Calu3 (cell line): ENCODE data around the gene NOSTRIN. TPM values are rescaled to one million over a fixed set of nuclear protein-coding genes. Genes with fewer than 3 reads are reported as not detected.

Experiments used
- BruUV-seq: library from RNA; stranded (reverse); fragments of 400-500 nt; replicated peaks from 2 replicates; lab custom pipeline; 2021; lab: Mats Ljungman, UMichigan
- CTCF ChIA-PET: fragments of 300-600 bp; sonication (Branson Sonifier 250); formaldehyde crosslinking; loops from one replicate; lab custom pipeline; 2022; ENCODE audit warnings: antibody characterized with exemption; lab: Charles Lee
- DNase-seq: peaks from one replicate; pipeline ENCODE4 v3.0.0; 2022
- H3K27ac Mint-ChIP-seq: one replicate; pipeline ENCODE4 v1.8.0; 2022; ENCODE audit warnings: mixed read lengths; ENCODE audit not compliant: unreplicated experiment
- H3K27me3 Mint-ChIP-seq: one replicate; pipeline ENCODE4 v1.8.0; 2022; ENCODE audit warnings: mixed read lengths; ENCODE audit not compliant: unreplicated experiment
- H3K36me3 Mint-ChIP-seq: one replicate; pipeline ENCODE4 v1.8.0; 2022; ENCODE audit warnings: mild to moderate bottlenecking, moderate library complexity, mixed read lengths; ENCODE audit not compliant: insufficient read depth, unreplicated experiment
- H3K4me1 Mint-ChIP-seq: one replicate; pipeline ENCODE4 v1.8.0; 2022; ENCODE audit warnings: mild to moderate bottlenecking, low read depth, mixed read lengths; ENCODE audit not compliant: unreplicated experiment
- H3K4me3 Mint-ChIP-seq: one replicate; pipeline ENCODE4 v1.8.0; 2022; ENCODE audit warnings: mild to moderate bottlenecking, low read depth, moderate library complexity, mixed read lengths; ENCODE audit not compliant: unreplicated experiment
- H3K9me3 Mint-ChIP-seq: one replicate; pipeline ENCODE4 v1.8.0; 2022; ENCODE audit warnings: low read depth, mixed read lengths; ENCODE audit not compliant: unreplicated experiment
- intact Hi-C: fragments of 100-400 bp; cut with micrococcal nuclease; formaldehyde crosslinking; loops from one replicate; pipeline ENCODE4 v1.10.0; 2022; ENCODE audit not compliant: unreplicated experiment
- total RNA-seq: library from RNA; stranded (reverse); gene quantifications from 2 replicates; pipeline ENCODE4 v1.2.3, GENCODE V29; 2022
- TF ChIP-seq, protein P1 (sequence below): fragments of 200-600 bp; IDR thresholded peaks from one replicate; pipeline ENCODE4 v1.8.0; 2022; ENCODE audit warnings: antibody characterized with exemption; ENCODE audit not compliant: unreplicated experiment

The NOSTRIN gene
- total RNA-seq, 1 experiment from 2014 or later, result 12.5 TPM

DNA sequence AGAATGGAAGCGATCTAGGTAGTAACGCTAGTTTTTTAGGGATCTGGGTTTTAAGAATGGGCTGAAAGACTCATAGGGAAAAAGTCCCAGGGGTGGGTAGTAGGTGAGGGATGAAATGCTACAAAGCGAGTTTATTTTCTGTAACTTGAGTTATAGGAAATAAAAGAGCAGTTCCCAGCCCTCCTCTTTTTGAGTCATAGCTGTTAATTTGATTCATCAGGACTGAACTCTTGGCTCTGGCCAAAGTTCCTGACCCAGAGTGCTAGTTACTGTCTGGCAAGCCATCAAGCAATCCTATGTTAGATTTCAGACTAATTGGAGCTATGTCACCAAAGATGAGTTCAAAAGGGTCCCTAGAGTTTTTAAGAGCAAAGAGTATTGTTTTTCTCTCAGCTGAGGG lies 17.4 kb upstream of the NOSTRIN start:
- CTCF ChIA-PET, result interaction anchor here (0.9 kb wide), 1 partner anchor 17 kb away, joined by 3 read pairs; the partner anchor contains the start of gene NOSTRIN
- intact Hi-C loops, result no loop called here
- BruUV-seq, result no TSS peak
- Mint-ChIP-seq H3K27ac (no peak overlapping the region), H3K4me3 (no peak overlapping the region), H3K36me3 (no peaks in the 10 kb centered on the region), H3K4me1 (peaks cover 17% of the 10 kb centered on the region), H3K27me3 (no peaks in the 10 kb centered on the region), H3K9me3 (no peaks in the 10 kb centered on the region)
- no peak for DNase-seq
- TF ChIP-seq, protein P1, sequence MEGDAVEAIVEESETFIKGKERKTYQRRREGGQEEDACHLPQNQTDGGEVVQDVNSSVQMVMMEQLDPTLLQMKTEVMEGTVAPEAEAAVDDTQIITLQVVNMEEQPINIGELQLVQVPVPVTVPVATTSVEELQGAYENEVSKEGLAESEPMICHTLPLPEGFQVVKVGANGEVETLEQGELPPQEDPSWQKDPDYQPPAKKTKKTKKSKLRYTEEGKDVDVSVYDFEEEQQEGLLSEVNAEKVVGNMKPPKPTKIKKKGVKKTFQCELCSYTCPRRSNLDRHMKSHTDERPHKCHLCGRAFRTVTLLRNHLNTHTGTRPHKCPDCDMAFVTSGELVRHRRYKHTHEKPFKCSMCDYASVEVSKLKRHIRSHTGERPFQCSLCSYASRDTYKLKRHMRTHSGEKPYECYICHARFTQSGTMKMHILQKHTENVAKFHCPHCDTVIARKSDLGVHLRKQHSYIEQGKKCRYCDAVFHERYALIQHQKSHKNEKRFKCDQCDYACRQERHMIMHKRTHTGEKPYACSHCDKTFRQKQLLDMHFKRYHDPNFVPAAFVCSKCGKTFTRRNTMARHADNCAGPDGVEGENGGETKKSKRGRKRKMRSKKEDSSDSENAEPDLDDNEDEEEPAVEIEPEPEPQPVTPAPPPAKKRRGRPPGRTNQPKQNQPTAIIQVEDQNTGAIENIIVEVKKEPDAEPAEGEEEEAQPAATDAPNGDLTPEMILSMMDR, result no peak

DNA sequence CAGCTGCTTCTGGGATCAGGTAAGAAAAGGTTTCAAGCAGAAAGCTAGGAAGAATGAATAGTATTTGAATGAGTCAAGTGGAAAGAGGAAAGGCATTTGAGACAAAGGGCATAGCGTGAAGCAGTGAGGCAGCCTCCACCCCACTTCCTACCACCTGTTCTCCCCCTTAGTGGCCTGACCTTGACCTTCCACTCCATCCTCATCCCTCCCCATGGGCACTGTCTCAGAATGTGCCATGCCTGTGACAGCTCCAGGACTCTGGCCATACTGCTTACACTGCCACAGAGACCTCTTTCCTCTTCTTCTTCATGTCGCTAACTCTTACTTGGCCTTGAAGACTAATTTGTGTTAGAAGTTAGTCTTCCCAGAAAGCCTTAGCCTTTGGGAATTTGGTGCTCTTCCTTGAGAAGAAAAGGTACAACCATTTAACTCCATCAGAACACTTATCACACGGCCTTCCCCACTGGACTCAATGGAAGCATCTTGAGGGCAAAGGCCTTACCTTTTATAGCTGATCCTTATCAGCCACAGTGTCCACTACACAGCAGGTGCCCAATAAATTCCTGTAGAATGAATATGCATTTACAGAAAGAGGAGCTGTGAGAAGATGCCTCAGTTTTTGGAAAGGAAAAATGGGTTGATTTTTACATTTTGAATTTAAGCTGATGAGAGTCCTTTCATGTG lies 15.2 kb upstream of the NOSTRIN start:
- CTCF ChIA-PET, result interaction anchor here (0.6 kb wide), 1 partner anchor 62 kb away, joined by 4 read pairs; no protein-coding TSS in a partner anchor
- BruUV-seq, result no TSS peak
- Mint-ChIP-seq H3K4me1 (no peaks in the 10 kb centered on the region), H3K4me3 (no peak overlapping the region), H3K9me3 (no peaks in the 10 kb centered on the region), H3K27ac (no peak overlapping the region), H3K36me3 (no peaks in the 10 kb centered on the region), H3K27me3 (no peaks in the 10 kb centered on the region)
- no peak for DNase-seq
- TF ChIP-seq, protein P1, result no peak
- intact Hi-C loops, result no loop called here

DNA sequence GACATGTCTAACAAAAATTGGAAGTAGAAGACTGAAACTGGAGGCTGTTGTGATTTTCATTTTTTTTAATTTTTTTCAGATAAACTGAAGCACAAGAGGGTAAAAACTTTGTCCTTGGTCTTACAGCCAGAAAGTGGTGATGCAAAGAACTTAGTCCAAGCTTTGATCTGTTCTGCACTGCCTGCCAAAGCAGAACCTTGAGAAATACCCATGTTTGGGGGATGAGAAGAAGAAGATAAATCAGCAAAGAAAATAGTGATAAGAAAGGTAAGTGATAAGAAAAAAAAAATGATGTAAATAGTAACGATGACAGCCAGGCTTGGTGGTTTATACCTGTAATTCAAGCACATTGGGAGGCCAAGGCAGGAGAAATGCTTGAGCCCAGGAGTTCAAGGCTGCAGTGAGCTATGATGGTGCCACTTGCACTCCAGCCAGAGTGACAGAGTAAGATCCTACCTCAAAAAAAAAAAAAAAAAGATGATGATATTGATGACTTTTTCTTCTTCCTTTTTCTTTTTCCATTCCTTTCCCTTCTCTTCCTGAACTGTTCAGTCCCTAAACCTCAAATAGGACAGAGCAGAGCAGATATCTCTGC lies 14.6 kb upstream of the NOSTRIN start:
- no peak overlapping the region for H3K4me3 Mint-ChIP-seq
- H3K4me1 Mint-ChIP-seq, result no peaks in the 10 kb centered on the region
- H3K9me3 Mint-ChIP-seq, result no peaks in the 10 kb centered on the region
- intact Hi-C loops, result no loop called here
- TF ChIP-seq, protein P1, result no peak
- no peaks in the 10 kb centered on the region for H3K36me3 Mint-ChIP-seq
- H3K27me3 Mint-ChIP-seq, result no peaks in the 10 kb centered on the region
- H3K27ac Mint-ChIP-seq, result no peak overlapping the region
- BruUV-seq, result no TSS peak
- CTCF ChIA-PET, result interaction anchor here (0.6 kb wide), 1 partner anchor 62 kb away, joined by 4 read pairs; no protein-coding TSS in a partner anchor
- DNase-seq, result no peak

DNA sequence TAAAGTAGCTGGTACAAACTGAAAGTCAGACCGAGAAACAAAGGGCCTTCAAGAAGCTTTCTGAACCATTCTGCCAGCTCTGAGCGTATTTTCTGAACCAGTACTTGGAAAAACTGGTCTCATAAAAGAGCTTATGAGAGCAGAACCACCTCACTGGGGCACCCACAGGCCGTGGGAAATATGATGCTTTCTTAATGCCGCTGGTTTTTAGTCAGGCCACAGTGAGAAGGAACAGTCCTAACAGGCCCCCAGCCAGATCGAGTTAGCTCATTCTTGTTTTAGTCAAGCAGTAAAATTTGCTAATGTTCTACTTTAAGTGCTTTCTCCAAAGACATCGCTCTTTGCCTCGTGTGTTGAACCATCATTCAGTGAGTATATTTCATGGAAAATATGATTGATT lies 12.7 kb upstream of the NOSTRIN start:
- no peaks in the 10 kb centered on the region for H3K9me3 Mint-ChIP-seq
- CTCF ChIA-PET, result interaction anchor here (1.5 kb wide), 1 partner anchor 15 kb away, joined by 4 read pairs; no protein-coding TSS in a partner anchor

More for the DNA sequence above, 12.7 kb upstream of the NOSTRIN start:
- Mint-ChIP-seq H3K4me3 (no peak overlapping the region), H3K36me3 (no peaks in the 10 kb centered on the region), H3K27me3 (no peaks in the 10 kb centered on the region), H3K4me1 (no peaks in the 10 kb centered on the region), H3K27ac (no peak overlapping the region)
- no peak for DNase-seq
- TF ChIP-seq, protein P1, result no peak
- intact Hi-C loops, result no loop called here
- BruUV-seq, result no TSS peak
